GM12878 (cell line): ENCODE data around the gene GNL3. TPM values are rescaled to one million over a fixed set of nuclear protein-coding genes. Genes with fewer than 3 reads are reported as not detected.

Source experiments
- ATAC-seq: fragments of 200-7000 bp; cut with Tn5 transposase; 3 replicates; pipeline ENCODE4 v1.9.1; 2020; ENCODE audit warnings: mild to moderate bottlenecking, moderate library complexity
- BruUV-seq: library from RNA; stranded (reverse); fragments of 400-500 nt; replicated peaks from 2 replicates; lab custom pipeline; 2021; lab: Mats Ljungman, UMichigan
- CTCF ChIA-PET: fragments of 300-600 bp; sonication (Branson Sonifier 250); formaldehyde crosslinking; extraction: SDS; loops from one replicate; lab custom pipeline; 2021; ENCODE audit warnings: inconsistent platforms; lab: Yijun Ruan, JAX
- POLR2A ChIA-PET: fragments of 350-600 bp; formaldehyde crosslinking; extraction: SDS; loops from one replicate; lab custom pipeline; 2021; ENCODE audit warnings: inconsistent platforms; lab: Charles Lee
- RAD21 ChIA-PET: fragments of 300-600 bp; sonication (Branson Sonifier 250); formaldehyde crosslinking; loops from one replicate; lab custom pipeline; 2023; ENCODE audit warnings: antibody characterized with exemption; ENCODE audit not compliant: unreplicated experiment; lab: Charles Lee
- SMC1A ChIA-PET: fragments of 300-600 bp; sonication (Branson Sonifier 250); formaldehyde crosslinking; loops from one replicate; lab custom pipeline; 2023; ENCODE audit not compliant: unreplicated experiment, uncharacterized antibody; lab: Charles Lee
- DNase-seq: peaks from one replicate; pipeline ENCODE4 v3.0.0-alpha.2; 2011; ENCODE audit warnings: low read depth, low spot score
- FAIRE-seq: peaks from 3 replicates; lab custom pipeline; 2011; peaks lifted over from hg19 to GRCh38; lab: Jason Lieb, UNC
- H2AFZ ChIP-seq: 2 replicates; pipeline ENCODE4 v1.6.0; 2011; ENCODE audit warnings: low read depth, low read length, control low read depth; ENCODE audit not compliant: control insufficient read depth
- H3K27ac ChIP-seq: 2 replicates; pipeline ENCODE4 v1.5.1; 2011; ENCODE audit warnings: control low read depth; ENCODE audit not compliant: control insufficient read depth, insufficient read depth
- H3K27me3 ChIP-seq, 2 experiments: replicated peaks in 1 of 2; 2 replicates each; pipeline versions ENCODE4 v1.6.0 to v1.6.1; 2011; ENCODE audit warnings: low read length in 1 of 2; ENCODE audit not compliant: control insufficient read depth in 2 of 2, insufficient read depth in 2 of 2
- H3K36me3 ChIP-seq, 2 experiments: 2 replicates each; pipeline ENCODE4 v1.5.1; 2011; ENCODE audit warnings: low read length in 1 of 2; ENCODE audit not compliant: control insufficient read depth in 2 of 2, insufficient read depth in 2 of 2
- H3K4me1 ChIP-seq: 2 replicates; pipeline ENCODE4 v1.6.1; 2011; ENCODE audit warnings: mild to moderate bottlenecking, low read length, moderate library complexity, mixed read lengths; ENCODE audit not compliant: control insufficient read depth, insufficient read depth
- H3K4me2 ChIP-seq: 2 replicates; pipeline ENCODE4 v1.6.0; 2011; ENCODE audit warnings: control low read depth; ENCODE audit not compliant: control insufficient read depth, insufficient read depth
- H3K4me3 ChIP-seq: fragments of 200-600 bp; sonication (generic); 2 replicates; pipeline ENCODE4 v1.5.1; 2016
- H3K79me2 ChIP-seq: 2 replicates; pipeline ENCODE4 v1.6.0; 2011; ENCODE audit warnings: low read length; ENCODE audit not compliant: control insufficient read depth, insufficient read depth
- H3K9ac ChIP-seq: 2 replicates; pipeline ENCODE4 v1.8.0; 2011; ENCODE audit warnings: low read length, control low read depth, mixed read lengths; ENCODE audit not compliant: control insufficient read depth, insufficient read depth
- H3K9me3 ChIP-seq: replicated peaks from 3 replicates; pipeline ENCODE4 v1.5.1; 2011; ENCODE audit warnings: mild to moderate bottlenecking, low read length; ENCODE audit not compliant: control insufficient read depth, insufficient read depth
- H4K20me1 ChIP-seq: 2 replicates; pipeline ENCODE4 v1.6.0; 2011; ENCODE audit not compliant: control insufficient read depth, insufficient read depth
- CHD1 ChIP-seq: IDR thresholded peaks from 2 replicates; pipeline ENCODE4 v1.6.1; 2012; ENCODE audit warnings: low read depth, low read length, improper control_type of control experiment
- E2F4 ChIP-seq: IDR thresholded peaks from 2 replicates; pipeline ENCODE4 v1.6.1; 2012; ENCODE audit warnings: low read depth, low read length, improper control_type of control experiment
- ELK1 ChIP-seq: IDR thresholded peaks from 2 replicates; pipeline ENCODE4 v1.6.1; 2012; ENCODE audit warnings: low read depth, low read length, improper control_type of control experiment
- FOS ChIP-seq: IDR thresholded peaks from 3 replicates; pipeline ENCODE4 v1.6.1; 2011; ENCODE audit warnings: borderline replicate concordance; ENCODE audit not compliant: insufficient read length; ENCODE audit errors: extremely low read depth
- POLR2AphosphoS2 ChIP-seq: IDR thresholded peaks from 2 replicates; pipeline ENCODE4 v1.6.1; 2011; ENCODE audit warnings: low read depth, mild to moderate bottlenecking, low read length, improper control_type of control experiment, moderate library complexity
- RAD21 ChIP-seq: IDR thresholded peaks from 2 replicates; pipeline ENCODE4 v1.6.1; 2011; ENCODE audit warnings: mild to moderate bottlenecking, low read depth, low read length, moderate library complexity; ENCODE audit not compliant: insufficient read depth
- SMARCA5 ChIP-seq: fragments of 450-650 bp; IDR thresholded peaks from 2 replicates; pipeline ENCODE4 v1.6.1; 2017; ENCODE audit warnings: mild to moderate bottlenecking
- SRF ChIP-seq, 2 experiments: IDR thresholded peaks; 2 replicates each; pipeline ENCODE4 v1.6.1; 2011; ENCODE audit warnings: low read depth in 2 of 2, low read length in 2 of 2, mild to moderate bottlenecking in 1 of 2, moderate library complexity in 1 of 2
- ZBTB4 ChIP-seq: fragments of 450-650 bp; formaldehyde crosslinking; IDR thresholded peaks from 2 replicates; pipeline ENCODE4 v1.4.0; 2022; ENCODE audit warnings: mild to moderate bottlenecking, moderate library complexity
- WGBS: methylation state at CpG from one replicate; pipeline ENCODE4 v1.1.6; 2016; ENCODE audit warnings: low lambda C conversion rate; ENCODE audit not compliant: insufficient replicate concordance, insufficient coverage; ENCODE audit errors: missing lambda C conversion rate; 5-methylcytosine and 5-hydroxymethylcytosine counted together
- in situ Hi-C: fragments of 300-500 bp; cut with MboI; formaldehyde crosslinking; loops from 9 replicates; pipeline ENCODE4 v1.14.3; 2018; ENCODE audit warnings: mixed read lengths
- intact Hi-C: fragments of 100-400 bp; cut with micrococcal nuclease; formaldehyde crosslinking; loops from one replicate; pipeline ENCODE4 v1.14.2; 2022; ENCODE audit not compliant: unreplicated experiment
- polyA plus RNA-seq, 11 experiments: library from polyadenylated mRNA; depleted of rRNA in 4 of 11; unstranded in 6 of 11; stranded (reverse) in 5 of 11; fragments of >200 nt; fragmentation: Nextera tagmentation in 4 of 11; fragmentation: Illumina TruSeq in 1 of 11; extraction: Ambion mirVana in 4 of 11; extraction: Trizol in 1 of 11; gene quantifications; 1 replicate in 1 of 11; 2 replicates in 10 of 11; pipeline versions ENCODE4 v1.2.1 to v1.2.3, GENCODE V29; 2011 to 2016; ENCODE audit warnings: inconsistent platforms in 2 of 11, missing spikeins in 2 of 11, low read depth in 1 of 11
- total RNA-seq, 4 experiments: library from RNA; depleted of rRNA in 3 of 4; stranded (reverse); fragments of >200 nt in 3 of 4; fragmentation: Illumina TruSeq in 1 of 4; extraction: Trizol in 1 of 4; gene quantifications; 2 replicates each; pipeline versions ENCODE4 v1.2.1 to v1.2.3, GENCODE V29; 2013 to 2021

Gene GNL3
- total and polyA plus RNA-seq, 10 of the 15 experiments (the other 5 are each of a cell fraction or from before 2014, with no cell fraction given) = 172 to 368 (median 257) TPM

GRCh38 chr3:52678265-52679198 lies 7.3 kb upstream of the GNL3 start:
- SMC1A ChIA-PET = interaction anchor here (0.9 to 1.7 kb wide), 4 partner anchors 8 to 28 kb away, joined by 3 to 4 read pairs (median 4); no protein-coding TSS in a partner anchor
- intact Hi-C loops = no loop called here

GRCh38 chr3:52679199-52679538 lies 6.7 kb upstream of the GNL3 start:
- H2AFZ ChIP-seq = no peak overlapping the region
- DNase-seq (no peak), FAIRE-seq (no peak), ATAC-seq (no peak)
- peaks cover 1 to 17% of the 10 kb centered on the region in 2 experiments for H3K36me3 ChIP-seq
- no peak overlapping the region for H3K4me2 ChIP-seq
- WGBS = 91% methylated on average over 3 of the region's 3 CpGs
- no TSS peak for BruUV-seq
- H4K20me1 ChIP-seq = no peaks in the 10 kb centered on the region
- POLR2A ChIA-PET = interaction anchor here (0.6 to 0.9 kb wide), 2 partner anchors 11 to 117 kb away, joined by 3 to 4 read pairs; no protein-coding TSS in a partner anchor
- RAD21 ChIA-PET = interaction anchor here (0.8 kb wide), 1 partner anchor 11 kb away, joined by 3 read pairs; no protein-coding TSS in a partner anchor
- CTCF ChIA-PET = interaction anchor here (1.1 kb wide), 1 partner anchor 16 kb away, joined by 3 read pairs; no protein-coding TSS in a partner anchor
- no peak overlapping the region for H3K4me3 ChIP-seq
- intact Hi-C loops = no loop called here
- H3K27ac ChIP-seq = no peak overlapping the region
- SMC1A ChIA-PET = interaction anchor here (0.9 to 1.7 kb wide), 4 partner anchors 8 to 27 kb away, joined by 3 to 4 read pairs (median 4); no protein-coding TSS in a partner anchor
- in situ Hi-C loops = no loop called here
- H3K4me1 ChIP-seq = peaks cover 17% of the 10 kb centered on the region
- H3K79me2 ChIP-seq = peaks cover 48% of the 10 kb centered on the region
- no peaks in the 10 kb centered on the region for H3K9me3 ChIP-seq
- H3K27me3 ChIP-seq = no peaks in the 10 kb centered on the region
- no peak overlapping the region for H3K9ac ChIP-seq
- TF ChIP-seq ELK1 (no peak), CHD1 (no peak), E2F4 (no peak), SMARCA5 (no peak), RAD21 (no peak), ZBTB4 (CRISPR knock-in tag) (no peak), SRF (IDR thresholded peaks at IDR 0.05; ENCODE audit: low read depth in 2 of 2, low read length in 2 of 2) (no peak)

More at GRCh38 chr3:52678265-52679198, 7.3 kb upstream of the GNL3 start:
- H3K27ac ChIP-seq = no peak overlapping the region
- H3K4me2 ChIP-seq = no peak overlapping the region
- no peak overlapping the region for H3K4me3 ChIP-seq
- 97% methylated on average over 6 of the region's 6 CpGs for WGBS
- peaks cover 17% of the 10 kb centered on the region for H3K4me1 ChIP-seq
- DNase-seq (no peak), FAIRE-seq (no peak), ATAC-seq (no peak)
- H3K79me2 ChIP-seq = peaks cover 42% of the 10 kb centered on the region
- H3K27me3 ChIP-seq = no peaks in the 10 kb centered on the region
- no peak for TF ChIP-seq FOS
- TF ChIP-seq POLR2AphosphoS2 = no peak
- no peak overlapping the region for H3K9ac ChIP-seq
- ChIA-PET POLR2A (interaction anchor here (0.6 to 1.0 kb wide), 3 partner anchors 13 to 116 kb away, joined by 3 to 4 read pairs (median 3); no protein-coding TSS in a partner anchor), CTCF (interaction anchor here (0.5 to 1.1 kb wide), 2 partner anchors 15 to 17 kb away, joined by 3 read pairs; no protein-coding TSS in a partner anchor), RAD21 (interaction anchor here (0.8 kb wide), 1 partner anchor 10 kb away, joined by 3 read pairs; no protein-coding TSS in a partner anchor)
- in situ Hi-C loops = no loop called here
- peaks cover 1 to 17% of the 10 kb centered on the region in 2 experiments for H3K36me3 ChIP-seq
- no peaks in the 10 kb centered on the region for H4K20me1 ChIP-seq
- no peak overlapping the region for H2AFZ ChIP-seq
- no peaks in the 10 kb centered on the region for H3K9me3 ChIP-seq
- BruUV-seq = no TSS peak
